DMS53 treated with DMSO at 0.1 percent for 48 hours (cell line): Measurements from ENCODE around the gene NECAB2.

Source experiments
- DNase-seq: peaks from one replicate; lab custom pipeline; 2025; ENCODE audit not compliant: unreplicated experiment; lab: John Stamatoyannopoulos, UW

NECAB2 gene

DNA sequence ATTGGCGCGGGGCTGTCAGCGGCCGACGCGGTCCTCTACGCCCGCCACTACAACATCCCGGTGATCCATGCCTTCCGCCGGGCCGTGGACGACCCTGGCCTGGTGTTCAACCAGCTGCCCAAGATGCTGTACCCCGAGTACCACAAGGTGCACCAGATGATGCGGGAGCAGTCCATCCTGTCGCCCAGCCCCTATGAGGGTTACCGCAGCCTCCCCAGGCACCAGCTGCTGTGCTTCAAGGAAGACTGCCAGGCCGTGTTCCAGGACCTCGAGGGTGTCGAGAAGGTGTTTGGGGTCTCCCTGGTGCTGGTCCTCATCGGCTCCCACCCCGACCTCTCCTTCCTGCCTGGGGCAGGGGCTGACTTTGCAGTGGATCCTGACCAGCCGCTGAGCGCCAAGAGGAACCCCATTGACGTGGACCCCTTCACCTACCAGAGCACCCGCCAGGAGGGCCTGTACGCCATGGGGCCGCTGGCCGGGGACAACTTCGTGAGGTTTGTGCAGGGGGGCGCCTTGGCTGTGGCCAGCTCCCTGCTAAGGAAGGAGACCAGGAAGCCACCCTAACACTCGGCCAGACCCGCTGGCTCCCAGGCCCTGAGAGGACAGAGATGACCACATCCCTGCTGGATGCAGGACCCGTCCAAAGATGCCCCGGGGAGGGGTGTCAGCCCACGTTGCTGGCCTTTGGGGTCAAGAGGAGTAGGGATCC, 2.4 kb upstream of the NECAB2 start:
- no peak for DNase-seq

DNA sequence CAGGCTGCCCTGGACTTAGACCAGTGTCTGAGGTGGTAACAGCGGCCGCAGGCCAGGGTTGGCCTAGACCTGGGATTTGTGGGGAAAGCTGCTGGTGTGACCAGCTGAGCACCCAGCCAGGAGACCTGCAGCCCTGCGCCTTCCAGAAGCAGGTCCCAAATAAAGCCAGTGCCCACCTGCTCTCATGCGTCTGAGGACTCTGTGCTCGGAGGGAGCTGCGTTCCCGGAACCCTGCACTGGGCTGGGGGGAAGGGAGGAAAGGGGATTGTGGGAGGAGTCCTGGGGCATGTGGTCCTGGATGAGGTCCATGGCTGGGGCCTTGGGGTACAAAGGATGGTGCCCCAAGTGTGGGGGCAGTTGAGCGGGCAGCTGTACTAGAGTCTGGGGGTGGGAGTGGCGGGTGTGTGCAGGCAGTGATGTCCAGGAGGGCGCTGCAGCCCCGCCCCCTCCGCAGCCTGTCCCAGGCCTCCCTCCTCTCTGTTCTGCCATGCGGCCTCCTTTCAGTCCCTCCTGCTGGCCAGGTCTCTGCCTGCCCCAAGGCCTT, 1.8 kb upstream of the NECAB2 start:
- DNase-seq = no peak

DNA sequence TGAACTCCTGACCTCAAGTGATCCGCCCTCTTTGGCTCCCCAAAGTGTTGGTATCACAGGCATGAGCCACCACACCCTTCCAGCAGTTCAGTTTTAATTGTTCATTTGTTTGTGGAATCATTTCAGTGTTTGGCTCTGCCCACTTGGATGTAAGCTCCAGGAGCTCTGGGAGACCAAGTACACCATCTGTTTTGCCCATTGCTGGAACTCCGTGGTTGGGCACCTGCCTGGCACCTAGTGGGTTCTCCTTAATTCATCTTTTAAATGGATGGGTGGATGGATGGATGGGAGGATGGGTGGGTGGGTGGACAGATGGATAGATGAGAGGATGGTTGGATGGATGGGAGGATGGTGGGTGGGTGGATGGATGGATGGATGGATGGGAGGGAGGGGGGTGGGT, 953 bp upstream of the NECAB2 start:
- no peak for DNase-seq

DNA sequence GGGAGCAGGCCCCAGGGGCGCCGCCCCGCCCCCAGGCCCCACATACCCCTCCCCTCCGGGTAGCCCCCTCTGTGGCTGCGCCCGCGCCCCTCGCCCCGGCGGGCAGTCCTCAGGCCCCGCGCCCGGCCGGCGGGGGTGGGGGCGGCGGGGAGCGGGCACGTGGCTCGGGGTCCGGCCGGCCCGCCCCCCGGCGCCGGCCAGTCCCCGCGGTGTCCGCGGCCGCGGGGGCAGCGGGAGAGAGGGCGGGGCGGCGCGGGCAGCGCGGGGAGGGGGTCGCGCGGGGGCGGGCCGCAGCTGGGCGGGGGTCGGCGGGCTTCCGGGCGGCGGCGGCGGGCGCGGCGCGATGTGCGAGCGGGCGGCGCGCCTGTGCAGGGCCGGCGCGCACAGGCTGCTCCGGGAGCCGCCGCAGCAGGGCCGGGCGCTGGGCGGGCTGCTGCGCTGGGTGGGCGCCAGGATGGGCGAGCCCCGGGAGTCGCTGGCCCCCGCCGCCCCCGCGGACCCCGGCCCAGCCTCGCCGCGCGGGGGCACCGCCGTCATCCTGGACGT, 335 bp downstream of the NECAB2 start:
- no peak for DNase-seq

DNA sequence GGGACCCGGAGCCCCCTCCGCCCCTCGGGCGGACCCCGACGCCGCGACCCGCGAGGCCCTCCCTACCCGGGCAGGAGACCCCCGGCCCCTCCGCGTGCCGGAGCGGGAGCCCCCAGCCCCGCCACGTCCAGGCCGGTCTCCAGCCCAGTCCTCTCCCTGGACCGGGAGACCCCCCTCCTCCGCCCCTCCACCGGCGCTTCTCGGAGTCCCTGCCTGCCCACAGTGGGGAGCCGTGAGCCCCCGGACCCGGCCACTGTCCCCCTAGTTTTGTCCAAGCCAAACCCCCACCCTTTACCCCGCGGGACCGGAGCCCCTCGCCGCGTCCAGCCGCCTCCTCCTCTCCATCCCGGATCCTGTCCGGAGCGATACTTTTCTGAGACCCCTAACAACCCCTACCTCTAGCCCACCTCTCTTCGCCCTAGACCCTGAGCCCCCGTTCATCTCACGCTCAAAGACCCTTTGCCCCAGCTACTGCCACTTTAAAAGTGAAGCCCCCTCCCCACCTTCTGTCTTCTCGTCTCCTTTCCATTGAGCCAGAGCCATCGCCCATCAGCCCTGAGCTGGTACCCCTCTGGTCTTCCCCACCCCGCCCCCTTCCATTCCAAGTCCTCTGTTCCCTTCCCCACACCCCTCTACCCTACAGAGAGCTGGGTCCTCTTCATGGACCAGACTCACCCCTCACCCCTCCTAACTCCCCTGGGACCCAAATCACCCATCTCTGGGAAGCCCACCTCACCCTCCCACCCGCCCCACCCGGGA, 1.0 kb downstream of the NECAB2 start:
- DNase-seq = no peak

DNA sequence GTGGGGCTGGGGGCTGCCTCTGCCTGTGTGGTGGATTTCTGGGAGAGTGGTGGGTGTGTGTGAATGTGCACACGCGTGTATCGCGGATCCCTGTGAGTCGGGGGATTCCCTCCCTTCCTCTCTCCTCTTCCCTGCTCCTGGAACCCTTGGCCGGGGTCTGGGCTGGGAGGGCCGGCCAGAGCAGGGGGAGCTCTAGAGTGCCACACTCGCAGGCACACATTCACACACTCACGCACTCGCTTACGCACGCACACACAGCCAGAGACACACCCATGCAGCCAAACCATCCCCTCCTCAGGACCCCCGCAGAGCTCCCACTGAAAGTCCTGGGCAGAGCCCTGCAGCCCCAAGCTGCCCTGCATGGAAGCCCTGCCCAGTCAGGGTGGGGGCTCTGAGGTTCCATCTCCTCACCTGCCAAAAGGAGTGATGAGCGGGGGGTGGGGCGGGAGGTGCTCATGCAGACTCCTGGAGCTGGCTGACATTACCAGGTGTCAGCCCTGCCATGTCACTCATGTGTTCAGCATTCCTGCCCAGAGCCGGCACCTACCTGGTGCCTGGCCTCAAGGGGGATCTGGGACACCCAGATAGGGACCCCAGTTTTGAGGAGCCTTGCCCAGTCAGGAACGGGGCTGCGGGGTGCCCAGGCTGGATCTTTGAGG, 1.9 kb downstream of the NECAB2 start:
- no peak for DNase-seq

DNA sequence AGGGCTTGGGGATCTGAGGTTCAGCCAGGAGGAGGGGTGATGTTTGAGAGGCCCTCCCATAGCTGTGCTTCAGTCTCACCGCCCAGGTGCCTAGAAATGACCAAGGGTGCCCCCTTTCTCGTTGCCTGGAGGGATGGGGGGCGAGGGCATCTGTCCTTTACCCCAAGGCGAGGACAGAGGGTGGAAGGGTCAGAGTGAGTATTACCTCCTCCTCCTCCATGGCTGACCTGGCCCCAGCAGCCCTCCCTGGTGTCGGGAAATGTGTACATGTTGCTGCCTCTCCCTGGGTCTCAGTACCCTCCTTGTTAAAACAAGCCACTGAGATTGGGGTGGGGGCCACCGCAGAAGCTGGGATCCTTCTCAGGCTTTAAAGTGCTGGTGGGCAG, 2.4 kb downstream of the NECAB2 start:
- DNase-seq = no peak

DNA sequence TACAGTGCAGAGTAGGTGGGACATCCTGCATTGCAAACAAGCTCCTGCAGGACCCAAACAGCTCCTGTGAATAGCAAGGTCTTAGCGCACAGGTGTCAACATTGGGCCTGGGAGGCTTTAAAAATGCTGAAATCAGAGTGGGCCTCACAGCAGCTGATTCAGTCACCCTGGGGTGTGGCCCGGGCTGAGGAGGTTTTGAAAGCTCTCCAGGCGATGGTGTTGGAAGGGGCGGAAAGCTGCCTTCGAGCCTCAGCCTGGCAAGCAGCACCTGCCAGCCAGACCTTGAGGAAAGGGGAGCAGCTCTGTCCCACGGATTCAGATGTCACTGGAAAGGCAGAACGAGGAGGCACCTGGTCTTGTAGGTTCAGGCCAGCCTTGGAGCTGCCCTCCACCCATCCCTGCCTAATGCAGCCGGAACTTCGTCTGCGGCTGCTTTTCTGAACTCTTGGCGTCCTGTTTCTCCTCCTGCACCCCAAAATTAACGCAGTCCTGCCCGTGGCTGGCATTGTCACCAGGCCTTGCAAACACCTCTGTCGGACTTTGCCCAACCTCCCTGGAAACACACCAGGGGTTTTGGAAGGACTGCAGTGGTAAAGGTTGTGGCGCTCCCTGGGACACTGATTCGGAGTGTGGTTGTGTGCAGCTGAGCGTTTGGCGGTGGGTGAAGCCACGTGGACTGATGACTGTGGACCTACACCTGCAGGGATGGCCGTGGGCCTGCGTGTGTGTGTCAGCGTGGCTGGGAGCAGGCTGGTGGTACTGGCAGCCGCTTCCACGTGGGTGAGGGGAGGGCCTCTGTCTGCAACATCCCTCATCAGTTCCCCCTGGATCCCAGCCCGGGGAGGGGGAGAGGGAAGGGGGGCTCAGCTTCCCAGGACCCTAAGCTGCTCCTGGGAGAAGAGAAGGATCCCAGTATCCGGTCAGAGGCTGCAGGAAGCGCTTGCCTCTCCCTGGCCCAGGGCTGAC, 3.4 kb downstream of the NECAB2 start:
- DNase-seq = no peak

DNA sequence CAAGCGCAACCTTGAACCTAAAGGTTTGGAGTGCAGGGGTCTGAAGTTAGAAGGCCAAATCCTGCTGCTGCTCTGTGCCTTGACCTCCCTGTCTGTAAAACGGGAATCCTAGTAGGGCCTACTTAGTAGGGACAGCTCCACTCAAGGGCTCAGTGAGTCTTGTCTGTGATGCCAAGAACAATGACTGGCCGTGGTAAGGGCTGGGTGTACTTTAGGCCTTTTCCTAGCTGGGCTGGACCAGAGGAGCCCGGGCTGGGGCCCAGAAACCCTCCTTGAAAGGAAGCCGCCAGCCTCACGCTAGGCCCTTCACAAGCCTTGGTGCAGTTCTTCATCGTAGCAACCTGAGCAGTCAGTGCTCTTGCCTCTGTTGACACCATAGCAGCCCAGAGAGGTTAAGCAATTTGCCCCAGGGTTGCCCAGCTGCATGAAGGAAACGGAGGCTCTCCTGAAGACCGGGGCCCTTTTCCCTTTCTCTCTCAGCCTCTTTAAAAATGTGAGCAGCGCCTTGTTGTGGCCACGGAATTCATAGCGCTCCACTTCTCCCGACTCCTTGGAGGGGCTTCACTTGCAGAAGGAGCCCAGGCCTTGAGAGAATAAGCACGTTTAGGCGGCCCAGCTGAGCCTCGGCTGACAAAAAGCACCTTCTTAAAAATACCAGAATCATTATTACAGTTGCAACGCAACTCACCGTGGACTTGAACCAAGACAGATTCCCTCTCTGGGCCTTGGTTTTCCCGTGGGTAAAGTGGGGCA, 4.4 kb downstream of the NECAB2 start:
- DNase-seq = no peak

DNA sequence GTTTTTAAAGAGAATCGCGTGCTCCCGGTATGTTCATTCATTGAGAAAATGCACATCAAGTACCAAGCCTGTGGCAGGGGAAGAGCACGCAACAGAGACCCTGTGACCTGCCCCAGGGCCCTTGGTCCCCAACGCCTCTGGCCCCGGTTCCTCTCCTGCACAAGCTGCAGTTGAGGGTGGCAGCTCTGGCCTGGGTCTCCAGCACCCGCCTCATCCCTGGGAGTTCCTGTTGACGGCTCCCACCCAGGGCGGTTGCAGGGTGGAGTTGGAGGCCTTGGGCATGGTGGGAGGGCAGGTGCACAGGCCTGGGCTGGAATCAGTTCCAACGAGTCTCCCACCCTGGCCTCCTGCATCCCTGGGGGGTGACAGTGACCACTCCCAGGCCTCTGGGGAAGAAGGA, 5.0 kb downstream of the NECAB2 start:
- DNase-seq = no peak

DNA sequence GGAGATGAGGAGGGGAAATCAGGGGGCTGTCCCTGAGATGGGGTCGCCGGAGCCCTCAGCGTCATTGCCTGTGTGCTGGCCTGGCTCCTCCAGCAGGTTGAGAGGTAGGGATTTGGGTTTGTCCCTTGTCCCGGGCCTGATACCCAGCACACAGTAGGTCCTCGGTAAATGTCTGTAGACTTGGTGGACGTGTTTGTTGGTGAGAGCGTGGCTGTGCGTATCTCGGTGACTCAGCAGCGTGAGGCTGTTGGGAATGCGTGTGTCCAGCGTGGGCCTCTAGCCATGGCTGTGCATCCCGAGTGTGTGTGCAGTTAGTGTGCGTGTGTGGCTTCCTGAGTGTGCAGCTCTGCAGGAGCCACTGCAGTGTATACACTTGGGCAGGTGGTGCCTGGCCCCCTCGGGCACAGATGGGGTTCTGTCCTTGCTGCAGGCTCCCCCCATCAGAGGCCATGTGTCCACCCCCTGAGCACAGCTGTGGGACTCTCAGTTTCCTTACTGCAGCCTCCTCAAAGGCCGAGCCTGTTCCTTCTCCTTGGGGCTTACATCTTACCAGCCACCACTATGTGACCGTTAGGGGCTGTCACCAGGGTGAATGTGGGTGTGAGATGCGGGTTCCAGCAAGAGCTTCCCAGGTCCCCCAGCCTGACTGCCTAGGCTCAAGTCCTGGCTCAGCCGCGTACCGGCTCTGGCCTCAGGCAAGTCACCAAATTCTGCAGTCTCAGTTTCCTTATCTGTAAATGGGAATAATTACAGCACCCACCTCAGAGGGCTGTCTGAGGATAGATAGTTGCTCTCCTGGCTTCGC, 5.7 kb downstream of the NECAB2 start:
- DNase-seq = no peak

DNA sequence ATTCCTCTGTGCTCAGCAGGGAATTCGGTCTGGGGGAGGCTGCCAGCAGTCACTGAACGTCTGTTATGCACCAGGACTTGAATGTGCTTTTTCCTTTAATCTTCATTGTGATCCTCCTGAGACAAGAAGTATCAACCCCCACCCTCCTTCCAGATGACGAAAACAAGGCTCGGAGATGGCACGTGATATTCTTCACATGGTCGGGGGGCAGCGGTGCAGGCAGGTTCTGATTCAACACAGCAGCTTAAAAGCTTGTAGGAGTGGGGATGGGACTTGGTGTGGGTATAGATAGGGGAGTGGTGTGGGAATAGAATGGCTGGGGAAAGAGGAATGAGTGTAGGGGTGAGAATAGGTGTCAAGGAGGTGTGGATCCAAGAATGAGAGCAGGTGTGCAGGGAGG, 6.4 kb downstream of the NECAB2 start:
- no peak for DNase-seq

DNA sequence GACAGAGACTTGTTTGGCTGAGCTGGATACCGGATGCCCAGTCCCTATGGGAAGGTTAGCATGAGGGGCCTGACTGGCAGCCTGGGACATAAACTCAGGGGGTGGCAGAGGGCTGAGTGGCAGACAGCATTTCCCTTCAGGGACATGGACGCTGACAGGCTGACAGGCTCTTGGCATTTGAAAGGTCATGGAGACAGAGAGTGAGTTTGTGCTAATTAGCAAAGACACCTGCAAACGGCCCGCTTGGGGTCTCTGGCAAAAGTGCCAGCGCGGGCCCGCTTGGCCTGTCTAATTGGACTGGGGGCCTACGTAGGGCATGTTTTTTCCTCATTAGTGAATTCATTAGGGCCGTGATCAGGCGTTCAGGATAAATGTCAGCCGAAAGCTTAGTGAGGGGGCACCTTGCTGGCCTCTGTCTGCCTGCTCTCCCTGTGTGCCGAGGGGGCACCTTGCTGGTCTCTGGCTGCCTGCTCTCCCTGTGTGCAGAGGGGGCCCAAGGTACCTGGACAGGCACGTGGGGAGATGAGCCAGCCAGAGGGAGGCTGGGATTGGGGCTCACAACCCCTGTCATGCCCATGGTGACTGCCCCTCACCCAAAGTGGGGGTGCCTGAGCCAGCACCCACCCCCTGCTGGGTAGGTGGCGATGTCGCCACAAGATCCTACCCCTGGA, 7.7 kb downstream of the NECAB2 start:
- DNase-seq = no peak

DNA sequence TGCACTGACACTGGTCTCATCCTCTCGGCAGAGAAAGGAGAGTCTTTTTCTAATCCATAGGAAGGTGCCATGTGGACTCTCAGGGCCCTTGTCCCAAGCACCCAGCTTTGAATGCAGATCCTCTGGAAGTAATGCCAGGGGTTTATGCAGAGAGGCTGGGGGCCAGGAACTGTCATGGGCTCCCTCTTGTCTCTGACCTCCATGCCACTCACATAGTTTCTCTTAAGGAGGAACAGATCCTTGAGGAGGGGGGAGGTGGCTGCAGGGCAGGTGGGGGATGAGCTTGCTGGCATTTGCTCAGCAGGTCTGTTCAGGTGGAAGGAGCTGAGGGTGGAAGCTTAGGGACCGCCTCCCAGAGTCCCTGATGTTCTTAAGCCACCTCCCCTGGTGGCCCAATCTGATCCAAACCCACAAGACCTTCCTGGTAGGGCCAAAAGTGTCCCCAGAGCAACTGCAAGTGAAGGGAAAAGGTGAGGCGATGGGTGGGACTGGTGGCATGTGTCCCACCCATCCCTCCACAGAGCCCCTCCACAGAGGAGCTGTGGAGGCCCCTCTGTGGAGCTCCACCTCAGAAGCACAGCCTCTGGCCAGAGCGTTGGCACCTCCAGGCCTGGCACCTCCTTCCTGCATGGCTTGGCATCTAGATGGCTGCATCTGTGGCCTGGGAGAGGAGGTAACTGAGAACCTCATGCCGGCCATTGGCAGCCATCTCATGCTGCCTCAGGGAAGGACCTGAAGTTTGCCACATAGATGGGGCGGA, 9.2 kb downstream of the NECAB2 start:
- DNase-seq = no peak

DNA sequence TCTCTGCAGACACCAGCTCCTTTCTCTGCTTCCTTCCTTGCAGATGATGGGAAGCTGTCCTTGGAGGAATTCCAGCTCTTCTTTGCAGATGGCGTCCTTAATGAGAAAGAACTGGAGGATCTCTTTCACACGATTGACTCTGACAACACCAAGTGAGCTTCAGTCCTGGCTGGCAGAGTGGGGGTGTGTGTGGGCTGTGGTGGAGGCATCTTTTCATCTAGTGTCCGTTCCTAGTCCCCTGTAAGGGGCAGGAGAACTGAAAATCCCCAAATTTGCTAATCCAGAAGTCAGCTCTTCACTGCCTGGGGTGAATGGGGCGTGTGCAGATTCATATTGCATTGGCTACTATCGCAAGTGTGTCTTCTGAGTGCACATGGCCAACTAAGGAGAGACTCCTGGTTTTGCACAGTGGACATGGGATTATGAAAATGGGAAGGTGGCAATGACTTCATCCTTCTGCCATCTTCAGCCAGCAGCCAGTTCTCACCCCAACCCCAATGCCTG, 10.4 kb downstream of the NECAB2 start:
- no peak for DNase-seq

DNA sequence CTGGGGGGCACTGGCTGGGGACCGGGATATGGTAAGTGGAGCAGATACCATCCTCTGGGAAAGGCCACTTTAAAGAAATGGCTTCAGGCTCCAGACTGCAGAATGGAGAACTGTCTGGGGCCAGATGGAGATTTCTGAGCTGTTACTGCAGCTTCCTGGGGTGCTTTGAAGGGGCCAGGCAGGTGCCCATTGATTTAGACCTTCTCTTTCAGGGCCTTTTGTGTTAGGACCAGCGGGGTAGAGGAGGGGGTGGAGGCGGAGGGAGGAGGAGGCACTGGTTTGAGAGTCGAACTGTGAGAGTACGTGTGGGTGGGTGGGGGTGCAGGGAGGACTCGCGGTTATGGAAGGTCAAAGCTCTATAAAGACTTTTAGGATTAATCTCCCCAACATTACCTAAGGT, 11.4 kb downstream of the NECAB2 start:
- DNase-seq = no peak

DNA sequence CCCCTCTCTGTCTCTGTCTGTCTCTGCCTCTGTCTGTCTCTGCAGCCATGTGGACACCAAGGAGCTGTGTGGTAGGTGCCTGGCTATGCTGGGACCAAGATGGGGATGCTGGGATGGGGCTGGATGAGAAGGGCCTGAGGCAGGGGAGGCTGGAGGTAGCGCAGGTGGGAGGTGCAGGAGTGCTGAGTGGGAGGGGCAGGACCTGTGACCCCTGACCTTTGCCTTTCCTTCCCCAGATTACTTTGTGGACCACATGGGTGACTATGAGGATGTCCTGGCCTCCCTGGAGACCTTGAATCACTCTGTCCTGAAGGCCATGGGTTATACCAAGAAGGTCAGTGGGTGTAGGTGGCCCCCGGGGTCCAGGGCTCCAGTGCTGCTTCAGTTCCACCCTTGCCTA, 12.8 kb downstream of the NECAB2 start:
- no peak for DNase-seq

DNA sequence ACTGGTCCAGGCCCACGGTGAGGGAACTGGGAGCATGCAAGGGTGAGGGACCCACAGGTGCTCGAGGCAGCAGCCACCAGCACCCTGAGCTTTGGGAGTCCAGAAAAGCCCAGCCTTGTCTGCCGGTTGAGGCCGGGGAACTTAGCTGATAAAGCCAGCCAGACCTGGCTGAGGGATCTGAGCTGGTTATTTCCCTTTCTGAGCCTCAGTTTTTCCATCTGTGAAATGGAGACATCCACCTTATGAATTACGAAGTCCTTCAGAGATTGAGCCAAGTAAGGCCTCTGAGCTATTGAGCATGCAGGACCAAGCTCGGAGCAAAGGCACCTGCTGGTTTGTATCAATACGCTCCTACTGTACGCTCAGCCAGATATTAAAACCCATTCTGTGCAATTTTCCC, 13.8 kb downstream of the NECAB2 start:
- DNase-seq = no peak
